H54 (cell line): Measurements from ENCODE around the gene AUTS2.
A peak's percentile ranks its signal among the peaks of the same experiment; 100 is the strongest.

Source experiments
- DNase-seq: peaks from one replicate; pipeline ENCODE4 v3.0.0; 2011; ENCODE audit warnings: low spot score, mixed read lengths; ENCODE audit not compliant: insufficient read length
- FAIRE-seq: peaks from 3 replicates; lab custom pipeline; 2011; peaks lifted over from hg19 to GRCh38; lab: Jason Lieb, UNC
- POLR2A ChIP-seq: IDR thresholded peaks from 2 replicates; pipeline ENCODE4 v1.6.1; 2011; ENCODE audit warnings: low read depth, mild to moderate bottlenecking, low read length

The AUTS2 gene

GRCh38 chr7:70097645-70098044 is 499.4 kb downstream of the AUTS2 start:
- no peak for TF ChIP-seq POLR2A
- FAIRE-seq (no peak), DNase-seq (no peak)

GRCh38 chr7:70098133-70098561 is 499.9 kb downstream of the AUTS2 start:
- DNase-seq = no peak
- no peak for TF ChIP-seq POLR2A
- FAIRE-seq = no peak

GRCh38 chr7:70098905-70099672 is 500.8 kb downstream of the AUTS2 start:
- TF ChIP-seq POLR2A = no peak
- DNase-seq = no peak
- peak; percentile 33 for FAIRE-seq

- no peak for TF ChIP-seq POLR2A
- DNase-seq (no peak), FAIRE-seq (no peak)
Measured at GRCh38 chr7:70104243-70104642, 506.0 kb downstream of the AUTS2 start.

- TF ChIP-seq POLR2A = no peak
- no peak for FAIRE-seq
- DNase-seq = no peak
Measured at GRCh38 chr7:70113078-70113477, 514.8 kb downstream of the AUTS2 start.

- DNase-seq (no peak), FAIRE-seq (no peak)
- no peak for TF ChIP-seq POLR2A
Measured at GRCh38 chr7:70113536-70113935, 515.3 kb downstream of the AUTS2 start.

GRCh38 chr7:70114806-70115205 is 516.5 kb downstream of the AUTS2 start:
- FAIRE-seq (no peak), DNase-seq (no peak)

GRCh38 chr7:70116244-70116643 is 518.0 kb downstream of the AUTS2 start:
- no peak for TF ChIP-seq POLR2A
- FAIRE-seq = no peak
- no peak for DNase-seq

More at GRCh38 chr7:70114806-70115205, 516.5 kb downstream of the AUTS2 start:
- TF ChIP-seq POLR2A = no peak

GRCh38 chr7:70116867-70117266 is 518.6 kb downstream of the AUTS2 start:
- FAIRE-seq = no peak
- DNase-seq = no peak
- no peak for TF ChIP-seq POLR2A

- FAIRE-seq (no peak), DNase-seq (no peak)
- TF ChIP-seq POLR2A = no peak
Measured at GRCh38 chr7:70120851-70121250, 522.6 kb downstream of the AUTS2 start.

- no peak for TF ChIP-seq POLR2A
- DNase-seq = no peak
- no peak for FAIRE-seq
Measured at GRCh38 chr7:70131817-70132216, 533.5 kb downstream of the AUTS2 start.

- no peak for FAIRE-seq
Measured at GRCh38 chr7:70132226-70132851, 534.1 kb downstream of the AUTS2 start.

GRCh38 chr7:70132852-70133690 is 534.8 kb downstream of the AUTS2 start:
- no peak for TF ChIP-seq POLR2A
- FAIRE-seq (no peak), DNase-seq (no peak)

More at GRCh38 chr7:70132226-70132851, 534.1 kb downstream of the AUTS2 start:
- TF ChIP-seq POLR2A = no peak
- no peak for DNase-seq
